ENCODE results near the gene FH.

Gene FH

DNA sequence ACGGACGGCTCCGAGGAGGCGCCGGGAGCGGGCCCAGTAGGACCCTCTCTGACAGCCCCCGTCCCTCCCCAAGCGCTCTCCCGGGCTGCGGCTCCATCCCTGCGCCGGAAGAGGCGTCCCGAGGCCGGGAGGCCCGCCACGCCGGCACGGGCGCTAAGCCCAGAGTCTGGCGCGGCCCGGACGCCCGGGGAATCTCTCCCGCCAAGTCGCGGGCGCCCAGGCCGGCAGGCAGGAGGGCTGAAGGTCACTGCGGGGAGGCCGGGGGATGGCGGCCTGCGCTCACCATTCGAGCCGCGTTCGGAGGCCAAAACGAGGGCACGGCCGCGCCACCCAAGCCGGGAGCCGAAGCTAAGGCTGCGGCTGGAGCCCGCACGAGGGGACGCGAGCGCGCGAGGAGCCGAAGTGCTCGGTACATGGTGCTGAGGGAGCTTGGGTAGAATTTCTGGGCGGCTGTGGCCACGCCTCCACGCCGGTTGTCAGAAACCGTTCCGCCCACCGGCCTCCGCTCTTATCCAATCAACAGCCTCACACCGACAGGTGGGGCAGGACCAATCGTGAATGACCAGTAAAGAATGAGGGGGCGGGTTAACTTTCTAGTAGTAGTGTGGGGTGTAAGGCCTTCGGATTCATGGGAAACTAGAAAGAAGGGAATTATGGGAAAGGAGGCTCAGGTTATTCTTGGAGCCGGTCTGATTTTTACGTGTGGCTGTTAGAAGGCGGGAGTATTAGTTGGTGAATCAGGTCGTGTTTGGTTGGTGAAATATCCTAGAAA lies at the start of gene FH:
Gene FH (minus strand): TSS at position 448 of the 772 bp plus-strand sequence. CDS start 33 bp downstream, at position 415.
- DNase-seq, result peak; percentile 92

- no peak for DNase-seq
Measured at GRCh38 chr1:241560849-241561187, 41.3 kb upstream of the FH start.

GRCh38 chr1:241560146-241560848 lies 40.7 kb upstream of the FH start:
- no peak for DNase-seq

DNA sequence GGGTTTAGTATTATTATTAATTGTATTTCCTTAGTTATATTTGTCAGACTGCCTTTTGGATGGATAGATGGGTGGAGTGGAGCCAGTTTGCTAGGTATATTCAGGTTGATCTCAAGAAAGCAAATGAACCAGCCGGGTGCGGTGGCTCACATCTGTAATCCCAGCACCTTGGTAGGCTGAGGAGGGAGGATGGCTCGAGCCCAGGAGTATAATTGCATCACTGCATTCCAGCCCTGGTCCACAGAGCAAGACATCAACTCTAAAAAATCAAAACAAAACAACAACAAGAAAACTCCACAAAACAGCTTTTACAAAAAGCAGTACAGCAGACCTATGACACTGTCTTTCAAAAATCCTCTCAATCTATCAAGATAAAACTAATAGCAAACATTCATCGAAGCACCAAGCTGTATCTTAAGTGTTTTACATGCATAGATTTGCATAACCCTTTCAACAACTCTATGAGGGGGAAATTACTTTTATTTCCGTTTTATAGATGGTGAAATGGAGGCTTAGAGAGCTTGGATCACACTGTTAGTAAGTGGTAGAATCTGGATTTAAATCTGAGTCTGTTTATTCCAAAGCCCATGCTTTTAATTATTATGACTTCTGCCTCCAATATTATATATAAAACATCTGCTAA lies 38.1 kb upstream of the FH start:
- DNase-seq, result no peak

DNA sequence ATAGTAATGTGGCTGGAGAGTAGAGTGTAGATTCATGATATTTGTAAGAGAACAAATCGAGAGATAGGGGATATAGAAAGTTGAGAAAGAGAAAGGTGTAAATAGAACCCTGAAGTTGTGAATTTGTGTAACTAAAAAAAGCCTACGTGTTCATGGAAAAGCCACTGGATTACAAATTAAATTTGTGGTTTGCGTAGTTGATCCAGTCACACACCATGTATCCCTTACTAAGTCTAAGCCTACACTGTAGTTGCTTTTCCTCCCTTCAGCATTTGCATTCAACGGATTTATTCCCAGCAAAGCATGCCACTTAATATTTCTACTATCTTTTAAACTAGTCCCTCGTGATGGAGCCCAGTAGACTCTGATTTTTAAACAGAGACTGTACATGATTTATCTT lies 37.5 kb upstream of the FH start:
- no peak for DNase-seq

- no peak for DNase-seq
Measured at GRCh38 chr1:241555526-241555925, 36.0 kb upstream of the FH start.

- no peak for DNase-seq
Measured at GRCh38 chr1:241553886-241554592, 34.5 kb upstream of the FH start.

- DNase-seq, result peak; percentile 16
Measured at GRCh38 chr1:241551759-241552638, 32.4 kb upstream of the FH start.

DNA sequence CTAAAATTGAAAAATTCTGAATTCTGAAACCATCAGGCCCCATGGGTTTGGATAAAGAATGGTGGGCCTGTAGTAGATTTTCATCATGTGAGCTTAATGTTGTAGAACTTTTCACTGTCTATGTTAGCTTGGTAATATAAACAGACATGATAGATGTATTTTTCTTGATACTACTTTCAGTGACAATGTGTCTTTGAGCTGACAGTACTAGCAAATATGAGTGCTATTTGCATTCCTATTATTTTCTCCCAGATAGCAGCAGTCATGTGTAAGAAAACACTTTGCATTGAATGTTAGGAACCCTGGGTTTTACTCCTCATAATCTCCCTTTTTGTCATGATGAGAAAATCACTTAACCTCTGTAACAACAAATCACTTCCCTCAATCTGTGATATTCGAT lies 30.8 kb upstream of the FH start:
- DNase-seq, result no peak

DNA sequence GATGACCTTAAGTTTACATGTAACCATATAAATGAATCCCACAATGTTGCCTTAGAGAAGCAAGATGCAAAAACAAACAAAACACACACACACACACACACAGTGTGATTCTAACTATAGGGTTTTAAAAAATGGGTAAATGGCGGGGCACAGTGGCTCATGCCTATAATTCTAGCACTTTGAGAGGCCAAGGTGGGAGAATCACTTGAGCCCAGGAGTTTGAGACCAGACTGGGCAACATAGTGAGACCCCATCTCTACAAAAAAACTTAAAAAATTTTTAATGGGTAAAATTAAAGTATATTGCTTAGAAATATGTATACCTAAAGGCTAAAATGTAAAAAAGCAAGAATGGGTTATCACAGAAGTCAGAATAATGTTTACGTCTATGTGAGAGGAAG lies 28.5 kb upstream of the FH start:
- no peak for DNase-seq

DNA sequence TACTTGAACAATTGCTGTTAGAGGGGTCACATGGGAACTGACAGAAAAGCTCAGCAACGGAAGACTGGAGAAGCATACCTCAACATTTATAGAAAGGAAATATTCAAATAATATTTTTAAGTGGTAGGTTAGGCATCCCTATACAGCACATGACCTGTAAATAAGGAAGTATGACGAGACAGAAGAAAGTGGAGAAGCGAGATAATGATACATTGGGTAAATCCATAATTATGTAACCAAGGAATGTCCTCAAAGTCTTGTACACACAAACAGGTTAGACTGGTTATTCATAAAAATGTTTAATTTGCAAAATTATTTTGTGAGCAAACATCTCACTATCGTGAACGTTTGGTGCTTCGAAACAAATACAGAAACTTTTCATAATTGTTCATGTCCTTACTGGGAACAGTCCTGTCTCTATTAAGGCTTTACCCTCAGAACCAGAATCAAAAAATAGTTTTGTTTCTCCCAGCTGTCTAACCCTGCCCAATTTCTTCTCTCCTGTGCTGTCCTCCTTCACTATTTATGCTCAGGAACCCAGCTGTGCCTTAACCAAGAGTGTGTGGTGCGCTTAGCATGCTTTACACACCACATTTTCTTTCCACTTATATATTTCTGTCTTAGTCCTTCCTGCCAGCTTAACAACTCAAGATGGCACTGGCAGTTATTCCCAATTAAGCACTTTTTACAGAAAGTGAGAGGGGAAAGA lies 22.8 kb upstream of the FH start:
- DNase-seq, result no peak

DNA sequence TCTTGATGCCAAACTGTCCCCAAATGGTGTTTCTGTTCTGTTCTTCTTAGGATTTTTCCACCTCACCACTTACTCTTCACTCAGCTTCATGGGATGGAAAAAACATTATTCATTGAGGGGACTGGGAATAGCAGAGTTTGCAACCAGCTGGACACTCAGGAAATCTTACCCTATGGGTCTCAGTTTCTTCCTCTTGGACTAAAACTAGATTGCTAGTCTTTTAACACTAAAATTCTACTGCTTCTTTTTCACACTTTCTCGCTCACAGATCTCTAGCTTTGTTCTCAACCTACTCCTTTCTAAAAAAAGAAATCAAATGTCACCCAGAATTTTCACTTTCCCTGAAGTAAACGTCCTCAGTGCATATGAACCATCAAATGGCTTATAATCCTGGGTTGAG lies 17.4 kb upstream of the FH start:
- DNase-seq, result no peak

- DNase-seq, result no peak
Measured at GRCh38 chr1:241536304-241536703, 16.7 kb upstream of the FH start.

DNA sequence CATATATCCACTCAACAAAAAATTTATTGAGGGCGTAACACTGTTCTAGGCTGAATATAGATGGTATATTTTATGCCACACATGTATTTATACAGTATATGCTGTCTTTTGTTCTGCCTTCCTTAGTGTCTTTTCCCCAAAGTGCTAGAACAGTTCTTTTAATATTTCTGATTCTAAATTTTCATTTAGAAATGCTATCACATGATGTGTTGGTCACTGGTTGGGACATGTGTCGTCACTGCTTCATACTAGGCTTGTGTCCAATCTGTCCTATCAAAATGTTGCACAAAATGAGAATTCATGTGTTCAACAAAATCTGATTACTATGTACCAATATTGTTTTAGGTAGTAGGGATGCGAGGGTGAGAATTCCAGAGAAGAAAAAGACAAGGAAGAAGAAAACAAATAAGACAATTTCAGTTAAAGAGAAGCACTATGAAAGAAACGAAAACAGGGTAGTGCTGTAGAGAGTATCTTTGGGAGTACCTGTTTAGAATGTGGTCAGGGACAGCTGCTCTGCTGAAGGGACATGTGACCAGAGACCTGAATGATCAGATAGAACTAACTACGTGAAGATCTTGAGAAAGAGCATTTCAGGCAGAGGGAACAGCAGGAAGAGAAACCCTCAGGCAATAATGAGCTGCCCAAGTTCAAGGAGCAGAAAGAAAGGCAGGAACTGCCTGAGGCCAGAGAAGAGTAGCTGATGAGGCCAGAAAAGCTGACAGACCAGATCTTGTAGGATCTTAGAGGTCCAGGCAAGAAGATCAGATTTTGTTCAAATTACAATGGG lies 14.0 kb upstream of the FH start:
- DNase-seq, result no peak

DNA sequence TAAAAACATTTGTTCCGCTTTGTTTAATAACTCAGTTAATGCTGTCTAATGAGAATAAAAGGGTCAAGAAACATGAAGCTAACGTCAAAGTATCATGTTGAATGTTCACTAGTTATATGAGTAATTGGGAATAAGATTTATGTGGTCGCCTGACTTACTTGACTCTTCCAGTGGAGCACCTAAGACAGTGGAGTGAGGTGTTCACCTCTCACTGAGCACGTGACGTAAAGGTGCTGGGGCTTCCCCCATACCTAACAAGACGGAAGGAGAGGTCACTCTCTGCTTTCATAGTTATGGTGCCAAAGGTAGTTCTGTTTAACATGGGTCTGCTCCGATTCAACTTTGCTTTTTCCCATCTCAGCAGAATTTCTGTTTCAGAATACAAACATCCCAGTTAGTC lies 13.3 kb upstream of the FH start:
- no peak for DNase-seq

GRCh38 chr1:241532162-241532531 lies 12.6 kb upstream of the FH start, which contains the start of gene KMO:
TSS of gene KMO (plus strand) at chr1:241532378. CDS start at chr1:241532445, 67 bp downstream.
- no peak for DNase-seq

- DNase-seq, result no peak
Measured at GRCh38 chr1:241531195-241532161, 11.9 kb upstream of the FH start.

- no peak for DNase-seq
Measured at GRCh38 chr1:241527146-241527545, 7.6 kb upstream of the FH start.

DNA sequence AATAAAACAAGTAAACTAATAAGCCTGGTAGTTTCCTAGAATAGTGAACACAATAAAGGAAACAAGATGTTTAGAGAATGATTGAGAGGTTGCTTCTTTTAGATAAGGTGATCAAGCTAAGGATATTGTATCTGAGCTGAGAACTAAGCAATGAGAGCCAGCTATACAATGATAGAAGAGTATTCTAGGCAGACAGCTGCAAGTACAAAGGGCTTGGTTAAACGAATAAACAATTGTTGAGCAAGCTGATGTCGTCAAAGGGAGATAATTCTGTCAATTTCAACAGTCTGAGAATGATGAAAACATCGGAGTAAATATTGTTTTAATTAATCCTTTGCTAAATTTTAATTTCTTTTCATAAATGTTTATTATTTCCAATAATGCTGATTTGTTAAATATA lies 5.5 kb upstream of the FH start:
- DNase-seq, result no peak

- DNase-seq, result no peak
Measured at GRCh38 chr1:241521718-241522117, 2.2 kb upstream of the FH start.
